Activated CD8-positive, alpha-beta memory T cell treated with anti-CD3 and anti-CD28 coated beads for 24 hours (primary cell): ENCODE data around the gene G6PC3.
"Not testable (repeated sequence)": the region's sequence is repeated elsewhere in the genome, so short reads cannot be mapped to it uniquely, and the experiment has no call there.

Source experiments
- DNase-seq: peaks from one replicate; pipeline ENCODE4 v3.0.0-alpha.2; 2020

Gene G6PC3

GRCh38 chr17:44110011-44110686 is 39.6 kb downstream of the G6PC3 start:
- DNase-seq = no peak

- DNase-seq = peak; percentile 83
Measured at GRCh38 chr17:44110823-44111633, 40.5 kb downstream of the G6PC3 start.

- no peak for DNase-seq
Measured at GRCh38 chr17:44111777-44112176, 41.2 kb downstream of the G6PC3 start.

- no peak for DNase-seq
Measured at GRCh38 chr17:44112284-44113280, 42.0 kb downstream of the G6PC3 start.

GRCh38 chr17:44113382-44113781 is 42.8 kb downstream of the G6PC3 start:
- no peak for DNase-seq

- no peak for DNase-seq
Measured at GRCh38 chr17:44113868-44114840, 43.6 kb downstream of the G6PC3 start.

GRCh38 chr17:44115585-44116415 is 45.3 kb downstream of the G6PC3 start:
- DNase-seq = peak; percentile 67

- DNase-seq = no peak
Measured at GRCh38 chr17:44117351-44117750, 46.8 kb downstream of the G6PC3 start.

GRCh38 chr17:44118427-44119050 is 48.0 kb downstream of the G6PC3 start:
- no peak for DNase-seq

GRCh38 chr17:44119062-44119461 is 48.5 kb downstream of the G6PC3 start:
- DNase-seq = no peak

GRCh38 chr17:44119798-44120197 is 49.3 kb downstream of the G6PC3 start:
- DNase-seq = no peak

GRCh38 chr17:44120281-44120680 is 49.7 kb downstream of the G6PC3 start:
- not testable (repeated sequence) for DNase-seq

- no peak for DNase-seq
Measured at GRCh38 chr17:44120851-44121605, 50.5 kb downstream of the G6PC3 start.

GRCh38 chr17:44121997-44122815 is 51.7 kb downstream of the G6PC3 start:
- DNase-seq = no peak

- DNase-seq = no peak
Measured at GRCh38 chr17:44122816-44123355, 52.4 kb downstream of the G6PC3 start.

- peak; percentile 98 for DNase-seq
Measured at GRCh38 chr17:44123356-44124117, 53.0 kb downstream of the G6PC3 start, which contains the start of gene HDAC5. TSS of gene HDAC5 (minus strand) at chr17:44123641. CDS start at chr17:44117515, 6,126 bp downstream.

- no peak for DNase-seq
Measured at GRCh38 chr17:44124118-44124438, 53.5 kb downstream of the G6PC3 start.
